ENCODE measurements around the gene VPS51. TPM values are rescaled to one million over a fixed set of nuclear protein-coding genes. Genes with fewer than 3 reads are reported as not detected.

Gene VPS51
- total and polyA plus RNA-seq, 9 of the 15 experiments (the other 6 are each of a cell fraction or from before 2014, with no cell fraction given) = 1.8 to 143 (median 46.8) TPM

- no peak for TF ChIP-seq CUX1 (CRISPR knock-in tag; IDR thresholded peaks at IDR 0.05)
- TF ChIP-seq WHSC1 (IDR thresholded peaks at IDR 0.05; ENCODE audit: low read length) = no peak
- TF ChIP-seq THRA (IDR thresholded peaks at IDR 0.05) = no peak
- TF ChIP-seq SIX5 (IDR thresholded peaks at IDR 0.05; ENCODE audit: borderline replicate concordance in 1 of 2, insufficient read depth in 1 of 2, low read depth in 1 of 2, low read length in 2 of 2) = no peak
- TF ChIP-seq ASH1L (IDR thresholded peaks at IDR 0.05; ENCODE audit: borderline replicate concordance, low read depth, partially characterized antibody) = no peak
- no peak for TF ChIP-seq U2AF2 (optimal IDR thresholded peaks at IDR 0.05; ENCODE audit: low read depth, low read length)
- TF ChIP-seq MCM7 (IDR thresholded peaks at IDR 0.05) = no peak
- no peak for TF ChIP-seq E2F1 (CRISPR knock-in tag; IDR thresholded peaks at IDR 0.05)
- no peak for TF ChIP-seq NKRF (IDR thresholded peaks at IDR 0.05; ENCODE audit: borderline replicate concordance)
- no peak for TF ChIP-seq MECOM (CRISPR knock-in tag; IDR thresholded peaks at IDR 0.05)
- TF ChIP-seq ZNF277 (CRISPR knock-in tag; IDR thresholded peaks at IDR 0.05; ENCODE audit: borderline replicate concordance) = no peak
- TF ChIP-seq NR2C1 (IDR thresholded peaks at IDR 0.05) = no peak
- no peak for TF ChIP-seq NR2C1 (tag; IDR thresholded peaks at IDR 0.05)
- TF ChIP-seq IRF2 (CRISPR knock-in tag; IDR thresholded peaks at IDR 0.05) = no peak
- peak; percentile 47 for TF ChIP-seq PHF20 (IDR thresholded peaks at IDR 0.05; ENCODE audit: partially characterized antibody)
These were observed 54.7 kb downstream of the VPS51 start (continued) for GRCh38 chr11:65150509-65151299.

Data from K562 (cell line).